ENCODE measurements around the gene SLC46A2.

Gene SLC46A2

GRCh38 chr9:112890106-112891081 is at the start of gene SLC46A2:
Gene SLC46A2, minus strand, starts transcription at chr9:112890876. Its CDS starts 195 bp downstream, at chr9:112890681.
- no peak for DNase-seq (ENCODE audit: low read depth, low spot score)

- no peak for DNase-seq (ENCODE audit: low read depth, low spot score)
These were observed 48.7 kb upstream of the SLC46A2 start for GRCh38 chr9:112939418-112939817.

- no peak for DNase-seq (ENCODE audit: low read depth, low spot score)
These were observed 43.0 kb upstream of the SLC46A2 start for GRCh38 chr9:112933696-112934095.

GRCh38 chr9:112925058-112925641 is 34.5 kb upstream of the SLC46A2 start:
- no peak for DNase-seq (ENCODE audit: low read depth, low spot score)

GRCh38 chr9:112921549-112921948 is 30.9 kb upstream of the SLC46A2 start:
- DNase-seq (ENCODE audit: low read depth, low spot score): no peak

- DNase-seq (ENCODE audit: low read depth, low spot score): no peak
These were observed 27.3 kb upstream of the SLC46A2 start for GRCh38 chr9:112917987-112918362.

- DNase-seq (ENCODE audit: low read depth, low spot score): no peak
These were observed 26.6 kb upstream of the SLC46A2 start for GRCh38 chr9:112917047-112917986.

- no peak for DNase-seq (ENCODE audit: low read depth, low spot score)
These were observed 23.8 kb upstream of the SLC46A2 start for GRCh38 chr9:112914524-112914923.

- DNase-seq (ENCODE audit: low read depth, low spot score): no peak
These were observed 22.6 kb upstream of the SLC46A2 start for GRCh38 chr9:112913326-112913725.

- DNase-seq (ENCODE audit: low read depth, low spot score): no peak
These were observed 22.0 kb upstream of the SLC46A2 start for GRCh38 chr9:112912636-112913035.

GRCh38 chr9:112911736-112912135 is 21.1 kb upstream of the SLC46A2 start:
- DNase-seq (ENCODE audit: low read depth, low spot score): no peak

- DNase-seq (ENCODE audit: low read depth, low spot score): no peak
These were observed 14.4 kb upstream of the SLC46A2 start for GRCh38 chr9:112905084-112905483.

- no peak for DNase-seq (ENCODE audit: low read depth, low spot score)
These were observed 10.2 kb upstream of the SLC46A2 start for GRCh38 chr9:112900901-112901300.

GRCh38 chr9:112900488-112900887 is 9.8 kb upstream of the SLC46A2 start:
- no peak for DNase-seq (ENCODE audit: low read depth, low spot score)

GRCh38 chr9:112898872-112899311 is 8.2 kb upstream of the SLC46A2 start:
- DNase-seq (ENCODE audit: low read depth, low spot score): no peak

- no peak for DNase-seq (ENCODE audit: low read depth, low spot score)
These were observed 5.5 kb upstream of the SLC46A2 start for GRCh38 chr9:112896131-112896530.

- no peak for DNase-seq (ENCODE audit: low read depth, low spot score)
These were observed 4.0 kb upstream of the SLC46A2 start for GRCh38 chr9:112894699-112895098.

- no peak for DNase-seq (ENCODE audit: low read depth, low spot score)
These were observed 3.4 kb upstream of the SLC46A2 start for GRCh38 chr9:112894041-112894440.

GRCh38 chr9:112892981-112893380 is 2.3 kb upstream of the SLC46A2 start:
- DNase-seq (ENCODE audit: low read depth, low spot score): no peak

GRCh38 chr9:112891521-112891920 is 845 bp upstream of the SLC46A2 start:
- no peak for DNase-seq (ENCODE audit: low read depth, low spot score)

- DNase-seq (ENCODE audit: low read depth, low spot score): no peak
These were observed 3.3 kb downstream of the SLC46A2 start for GRCh38 chr9:112887381-112887780.

- DNase-seq (ENCODE audit: low read depth, low spot score): no peak
These were observed 4.3 kb downstream of the SLC46A2 start for GRCh38 chr9:112886351-112886750.
